Activated gamma-delta T cell (primary cell): ENCODE data around the gene SOCS2.

Source experiments
- DNase-seq: peaks from one replicate; lab custom pipeline; 2025; lab: John Stamatoyannopoulos, UW

The SOCS2 gene

DNA sequence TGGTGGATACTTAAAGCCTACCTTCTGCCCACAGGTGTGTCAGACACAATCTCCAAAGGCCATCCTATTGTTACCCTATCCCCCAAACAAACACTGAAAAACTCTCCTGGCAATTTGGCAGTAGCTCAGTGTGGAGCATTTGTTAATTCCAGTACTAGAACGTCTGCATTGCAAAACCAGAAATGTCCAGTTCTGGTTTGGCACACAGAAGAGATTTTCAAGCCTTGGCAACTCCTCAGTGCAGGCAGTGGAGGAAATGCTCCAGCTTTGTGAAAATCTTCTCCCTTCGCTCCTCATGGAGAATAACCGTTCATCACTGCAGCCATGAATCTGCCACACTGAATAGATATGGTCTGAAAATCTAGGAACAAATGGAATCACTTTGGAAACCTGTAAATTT lies 5.3 kb upstream of the SOCS2 start:
- no peak for DNase-seq

DNA sequence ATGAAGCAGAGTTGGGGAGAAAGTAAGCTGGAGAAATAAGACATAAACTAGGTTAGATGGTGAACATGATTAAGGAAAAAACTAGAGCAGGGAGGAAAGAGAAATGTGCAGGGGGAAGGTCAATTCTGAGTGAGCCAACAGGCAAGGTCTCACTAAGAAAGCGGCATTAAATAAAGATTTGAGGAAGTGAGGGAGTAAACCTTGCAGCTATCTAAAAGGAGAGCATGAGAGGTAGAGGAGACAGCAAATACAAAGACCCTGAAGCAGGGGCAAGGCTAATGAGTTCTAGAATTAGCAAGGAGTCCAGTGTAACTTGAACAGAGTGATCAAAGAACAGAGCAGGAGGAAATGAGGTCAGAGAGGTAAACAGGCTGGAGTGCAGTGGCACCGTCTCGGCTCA lies 4.4 kb upstream of the SOCS2 start:
- no peak for DNase-seq

DNA sequence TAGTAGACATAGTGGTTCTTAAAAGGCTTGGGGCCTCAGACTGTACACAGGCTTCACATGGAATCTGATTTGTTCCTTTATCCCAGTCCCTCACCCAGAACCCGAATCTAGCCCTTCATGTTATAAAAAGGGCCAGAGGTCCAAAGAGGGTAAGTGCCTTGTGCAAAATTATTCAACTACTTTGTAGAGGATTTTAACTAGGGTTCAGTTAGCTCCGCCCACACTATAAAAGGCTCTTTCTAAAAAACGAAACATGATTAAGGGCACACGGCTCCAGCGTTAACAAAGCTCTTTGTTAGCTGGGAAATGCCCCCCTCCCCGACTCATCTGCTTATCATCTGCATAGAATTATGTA lies 3.2 kb upstream of the SOCS2 start:
- DNase-seq = no peak

DNA sequence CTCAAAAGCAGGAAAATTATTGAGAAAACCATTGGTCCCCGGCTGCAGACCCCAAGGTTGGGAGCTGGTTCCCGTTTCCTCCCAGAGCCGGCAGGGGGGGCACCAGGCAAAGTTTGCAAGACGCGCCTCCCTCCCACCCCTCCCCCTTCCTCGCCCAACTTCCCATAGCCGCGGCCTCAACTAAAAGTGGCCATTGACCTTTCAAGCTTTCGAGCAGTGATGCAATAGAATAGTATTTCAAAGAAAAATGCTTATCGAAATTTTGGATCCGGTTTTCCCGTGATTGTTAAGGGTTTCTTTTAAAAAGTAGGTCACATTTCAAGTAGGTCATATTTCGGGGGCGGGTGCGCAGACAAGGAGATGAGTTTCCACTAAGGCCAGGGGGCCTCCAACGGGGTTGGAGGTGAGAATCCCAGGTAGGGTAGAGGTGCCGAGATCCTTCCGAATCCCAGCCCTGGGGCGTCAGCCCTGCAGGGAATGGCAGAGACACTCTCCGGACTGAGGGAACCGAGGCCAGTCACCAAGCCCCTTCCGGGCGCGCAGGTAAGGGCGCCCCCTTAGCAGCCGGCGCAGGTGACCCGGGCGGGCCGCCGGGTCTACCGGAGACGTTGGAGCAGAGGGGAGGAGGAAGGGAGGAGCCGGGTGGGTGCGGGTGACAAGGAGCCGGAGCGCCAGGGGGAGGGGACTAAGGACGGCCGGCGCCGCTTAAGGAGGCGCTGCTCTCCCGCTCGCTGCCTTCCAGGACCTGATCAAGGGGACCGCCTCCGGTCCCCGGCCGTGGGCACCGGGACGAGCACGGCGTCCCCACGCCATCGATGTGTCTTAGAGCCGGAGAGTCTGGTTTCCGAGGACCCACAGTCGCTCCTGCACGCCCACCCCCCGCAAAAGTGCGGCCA lies 2.6 kb upstream of the SOCS2 start:
- DNase-seq = peak; percentile 33

DNA sequence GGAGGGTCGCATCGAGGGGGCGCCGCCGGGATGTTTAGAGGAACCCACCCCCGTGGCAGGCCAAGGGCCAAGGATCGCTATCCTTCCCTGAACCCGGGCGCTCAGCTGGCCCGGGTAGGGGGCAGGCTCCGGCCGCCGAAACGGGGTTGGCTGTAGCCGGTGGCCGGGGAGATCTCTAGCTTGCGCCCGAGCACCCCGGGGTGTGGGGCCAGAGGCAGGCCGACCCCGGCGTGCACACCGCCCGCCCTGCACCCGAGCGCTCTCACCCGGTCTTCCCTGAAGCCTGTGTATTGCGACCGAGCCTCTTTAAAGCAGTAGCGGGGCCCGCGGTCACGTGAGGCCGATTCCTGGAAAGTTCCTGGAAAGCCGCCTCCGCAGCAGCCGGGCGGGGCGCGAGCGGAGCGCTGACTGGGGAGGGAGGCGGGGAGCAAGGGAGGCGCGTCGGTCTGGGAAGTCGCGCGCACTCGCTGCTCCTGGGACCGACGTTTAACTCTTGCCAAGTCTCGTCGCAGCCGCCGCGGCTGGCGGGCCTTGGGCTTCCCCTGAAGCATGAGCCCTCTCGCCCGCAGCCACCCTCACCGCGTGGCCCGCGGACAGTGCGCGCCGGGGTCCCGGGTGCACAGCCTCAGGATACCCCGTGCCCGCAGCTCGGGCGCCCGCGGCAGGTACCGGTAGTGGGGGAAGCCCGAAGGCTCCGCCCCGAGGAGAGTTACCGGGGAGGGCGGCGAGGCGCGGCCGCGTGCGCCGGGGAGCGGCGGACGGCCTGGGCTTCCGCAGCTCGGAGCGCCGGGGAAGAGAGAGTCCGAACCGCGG lies 1.7 kb upstream of the SOCS2 start:
- DNase-seq = peak; percentile 72

DNA sequence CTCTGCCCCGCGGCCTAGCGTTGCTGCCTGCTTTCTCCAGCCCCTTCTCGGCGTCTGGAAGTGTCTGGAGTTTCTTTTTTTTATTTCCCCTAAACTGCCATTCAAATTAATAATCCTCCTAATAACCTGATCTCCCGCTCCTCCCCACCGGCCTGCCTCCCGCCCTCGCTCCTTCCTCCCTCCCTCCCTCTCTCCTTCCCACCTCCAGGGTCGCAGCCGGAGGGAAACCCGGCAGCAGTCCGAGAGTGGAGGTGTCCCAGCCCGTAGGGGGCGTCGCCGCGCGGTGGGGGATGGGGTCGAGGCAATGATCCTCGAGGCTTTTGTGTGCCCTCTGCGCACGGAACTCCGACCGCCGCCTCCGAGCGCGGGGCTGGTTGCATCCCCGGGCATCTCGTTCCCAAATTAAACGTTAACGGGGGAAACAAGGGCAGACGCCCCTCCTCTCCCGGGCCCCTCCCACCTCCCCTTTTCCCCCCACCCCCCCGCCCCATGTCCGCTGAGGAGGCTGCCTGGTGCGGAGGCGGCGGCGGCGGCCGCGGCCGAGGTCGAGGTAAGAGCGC lies 1.0 kb upstream of the SOCS2 start:
- peak; percentile 36 for DNase-seq

DNA sequence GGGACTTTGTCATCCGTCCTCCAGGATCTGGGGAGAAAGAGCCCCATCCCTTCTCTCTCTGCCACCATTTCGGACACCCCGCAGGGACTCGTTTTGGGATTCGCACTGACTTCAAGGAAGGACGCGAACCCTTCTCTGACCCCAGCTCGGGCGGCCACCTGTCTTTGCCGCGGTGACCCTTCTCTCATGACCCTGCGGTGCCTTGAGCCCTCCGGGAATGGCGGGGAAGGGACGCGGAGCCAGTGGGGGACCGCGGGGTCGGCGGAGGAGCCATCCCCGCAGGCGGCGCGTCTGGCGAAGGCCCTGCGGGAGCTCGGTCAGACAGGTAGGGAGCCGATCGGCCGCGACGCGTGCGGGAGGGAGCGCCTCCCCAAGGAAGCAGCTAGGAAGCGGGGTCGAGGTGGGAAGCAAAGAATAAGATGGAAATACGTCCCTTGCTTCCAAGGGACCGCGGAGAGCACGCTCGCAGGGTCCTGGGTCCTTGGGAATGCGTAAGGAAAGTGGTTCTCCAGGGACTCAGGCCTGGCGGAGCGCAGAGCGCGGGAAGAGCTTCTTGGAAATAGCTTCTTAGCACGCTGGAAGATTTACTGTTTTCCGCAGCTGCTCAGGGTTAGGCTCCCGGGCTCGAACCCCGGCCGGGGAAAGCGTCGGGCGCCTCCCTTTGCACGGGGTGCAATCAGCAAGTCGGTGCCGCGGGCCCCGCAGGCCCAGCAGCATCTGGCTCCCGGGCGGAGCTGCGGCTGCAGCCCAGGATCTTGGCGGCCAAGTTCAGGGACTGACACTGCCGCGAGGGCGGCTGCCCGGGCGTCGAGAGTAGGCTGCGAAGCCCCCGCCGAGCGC lies 457 bp downstream of the SOCS2 start:
- DNase-seq = no peak

DNA sequence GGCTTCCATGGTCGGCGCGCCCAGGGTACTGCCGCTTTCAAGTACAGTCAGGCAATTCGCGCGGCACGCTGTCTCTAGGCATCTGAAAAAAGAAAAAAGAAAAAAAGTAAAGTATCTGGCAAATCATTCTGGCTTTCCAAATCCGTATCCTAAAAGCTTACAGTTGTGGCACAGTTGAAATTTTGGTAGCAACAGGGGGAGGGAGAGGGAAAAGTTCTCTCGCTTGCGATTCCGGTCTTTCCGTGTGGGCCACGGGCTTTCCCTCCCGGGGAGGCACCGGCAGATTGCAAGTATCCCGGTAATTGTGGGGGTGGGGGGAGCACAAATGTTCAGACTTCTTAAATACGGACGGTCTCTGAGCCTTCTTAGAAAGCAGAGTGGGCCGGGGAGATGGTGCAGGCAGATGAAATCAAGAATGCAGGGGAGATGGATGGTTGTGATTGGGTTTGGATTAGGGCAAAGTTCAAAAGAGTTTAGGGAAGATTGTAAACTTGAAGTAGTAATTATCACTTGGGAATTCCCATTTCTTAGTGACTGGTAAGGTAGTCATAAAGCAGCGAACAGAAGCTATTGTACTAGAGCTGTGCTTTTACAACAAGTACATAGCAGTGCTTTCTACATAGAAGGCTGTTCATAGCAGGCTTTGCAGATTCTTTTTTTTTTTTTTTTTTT lies 1.2 kb downstream of the SOCS2 start:
- no peak for DNase-seq

DNA sequence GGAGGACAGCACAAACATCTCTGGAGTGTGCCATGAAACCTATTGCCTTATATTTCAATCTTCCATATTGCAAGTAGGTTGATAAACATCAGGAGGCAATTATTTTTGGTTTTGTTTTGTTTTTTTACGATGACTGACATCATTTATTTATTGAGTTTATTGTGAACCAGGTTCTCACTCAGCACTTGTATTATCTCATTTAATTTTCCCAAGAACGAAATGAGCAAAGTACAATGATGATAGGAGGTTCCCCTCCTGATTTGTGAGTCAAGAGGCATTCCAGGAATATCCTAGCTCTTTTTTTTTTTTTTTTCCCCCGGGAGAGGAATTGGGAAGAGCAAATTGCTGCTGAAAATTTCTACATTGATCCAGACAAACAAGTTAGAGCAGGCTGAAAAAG lies 4.7 kb downstream of the SOCS2 start:
- DNase-seq = no peak

DNA sequence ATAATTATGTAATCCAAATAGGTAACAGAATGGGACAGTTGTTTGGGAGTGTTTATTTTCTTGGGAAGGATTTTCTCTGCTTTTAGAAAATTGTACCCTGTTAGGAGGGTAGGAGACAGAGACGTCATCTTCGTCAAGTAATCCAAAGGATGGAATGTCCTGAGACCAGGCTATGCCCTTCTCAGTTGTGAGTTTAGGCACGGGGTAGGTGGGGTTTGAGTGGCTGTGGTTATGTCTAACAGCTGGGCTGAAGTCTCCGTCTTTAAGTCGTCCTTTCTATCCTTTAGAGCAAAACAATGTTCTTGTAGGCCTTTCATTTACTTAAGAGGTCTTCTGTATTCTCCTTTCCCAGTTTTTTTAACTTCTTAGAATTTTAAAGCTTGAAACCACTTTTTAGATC lies 5.7 kb downstream of the SOCS2 start:
- no peak for DNase-seq

DNA sequence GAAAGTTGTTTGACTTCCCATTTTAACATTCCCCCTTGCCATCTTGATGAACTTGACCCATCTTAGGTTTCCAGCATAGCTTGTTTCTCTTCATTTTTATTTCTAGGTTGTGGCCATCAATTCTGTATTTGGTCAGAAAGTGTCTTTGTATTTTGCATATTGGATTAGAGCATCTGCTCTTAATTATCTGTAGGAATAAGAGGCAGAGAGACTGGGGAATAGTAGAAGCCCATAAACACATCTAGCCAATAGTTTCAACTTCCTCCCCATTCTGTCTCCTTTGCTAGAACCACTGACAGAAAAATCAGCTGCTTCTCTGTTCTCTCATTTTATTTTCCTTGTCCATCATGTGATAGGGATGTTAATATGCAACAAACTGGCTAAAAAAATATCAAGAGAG lies 8.2 kb downstream of the SOCS2 start:
- no peak for DNase-seq

DNA sequence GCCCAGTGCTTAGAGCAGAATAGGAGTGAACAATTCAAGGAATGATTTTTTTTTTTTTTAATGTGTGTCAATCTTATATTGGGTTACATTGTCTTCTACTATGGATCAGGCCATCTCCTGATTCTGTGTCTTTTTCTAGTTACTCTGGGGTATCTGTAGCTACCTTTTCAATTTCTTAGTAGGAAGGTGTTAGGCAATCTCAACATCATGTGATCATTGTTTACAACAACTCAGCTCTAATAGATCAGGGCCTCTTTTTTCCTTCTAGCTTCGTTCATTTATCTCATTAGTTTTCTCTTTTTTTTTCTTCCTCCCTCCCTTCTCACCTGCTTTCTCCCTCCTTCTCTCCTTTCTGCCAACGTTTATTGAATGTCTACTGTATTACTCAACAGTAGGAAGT lies 8.9 kb downstream of the SOCS2 start:
- DNase-seq = no peak

DNA sequence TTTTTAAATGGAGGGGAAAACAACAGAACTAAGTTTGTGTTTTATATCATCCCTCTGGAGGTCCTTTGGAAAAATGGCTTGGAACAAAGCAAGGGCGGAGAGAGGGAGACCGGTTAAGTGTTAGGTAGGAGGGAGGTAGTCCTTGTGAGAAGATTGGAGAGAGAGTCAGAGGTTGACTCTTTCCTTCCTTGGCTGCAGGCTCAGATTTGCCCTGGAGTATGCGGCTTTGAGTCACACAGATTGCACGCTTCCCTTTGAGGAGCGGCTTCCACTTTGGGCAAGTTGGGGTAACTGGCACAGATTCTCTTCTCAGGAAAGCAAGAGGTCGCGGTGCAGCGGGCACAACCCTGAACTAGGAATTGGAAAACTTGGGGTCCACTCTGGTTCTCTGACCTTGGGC lies 9.9 kb downstream of the SOCS2 start:
- DNase-seq = no peak

DNA sequence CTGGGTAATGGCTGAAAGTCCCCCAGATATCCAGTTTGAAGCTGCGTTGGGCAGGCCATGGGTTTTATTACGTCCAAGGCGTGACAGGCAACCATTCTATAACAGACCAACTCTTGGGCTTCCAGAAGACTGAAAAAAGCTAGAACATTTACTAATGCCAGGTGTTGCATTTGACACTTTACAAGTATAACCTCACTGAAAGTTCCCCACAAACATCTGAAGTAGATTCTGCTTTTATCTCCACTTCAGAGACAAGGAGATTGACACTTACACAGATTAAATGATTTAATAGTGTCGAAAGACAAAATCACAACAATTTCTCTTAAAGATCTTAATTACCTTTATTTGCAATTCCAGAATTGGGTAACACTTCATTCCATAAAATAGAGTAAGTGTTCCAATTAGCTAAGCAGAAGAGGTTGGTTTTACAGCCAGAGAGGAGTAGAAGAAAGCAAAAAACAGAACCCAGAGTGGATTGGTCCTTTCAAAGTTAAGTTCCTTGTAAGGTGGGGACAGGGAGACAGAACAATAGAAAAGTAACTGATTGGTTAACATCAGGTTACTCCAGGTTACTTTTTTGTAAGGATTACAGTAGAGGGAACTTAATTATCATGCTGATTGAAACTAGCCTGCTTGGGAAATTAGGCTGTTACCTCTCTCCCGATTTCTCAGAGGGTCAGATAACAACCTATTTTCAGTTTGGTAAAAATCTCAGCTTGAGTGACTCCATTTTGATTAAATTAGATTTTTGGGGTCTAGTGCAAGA lies 11.3 kb downstream of the SOCS2 start:
- no peak for DNase-seq

DNA sequence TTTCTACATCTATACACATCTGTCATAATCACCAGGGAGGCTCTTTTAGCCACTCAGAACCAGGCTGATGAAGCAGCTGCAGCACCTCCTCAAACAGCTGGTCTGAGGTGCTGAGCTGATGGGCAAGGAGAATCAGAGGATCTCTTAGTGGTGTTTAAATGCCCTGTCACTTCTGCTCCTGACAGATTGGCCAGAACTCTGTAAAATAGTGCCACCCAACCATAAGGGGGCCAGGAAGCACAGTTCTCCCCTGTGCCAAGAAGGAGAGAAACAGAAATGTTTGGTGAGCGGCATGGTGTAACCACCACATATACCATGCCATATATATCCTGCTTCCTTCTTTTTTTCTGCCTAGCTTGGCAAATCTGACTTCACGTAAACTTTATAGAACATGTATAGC lies 12.8 kb downstream of the SOCS2 start:
- no peak for DNase-seq

DNA sequence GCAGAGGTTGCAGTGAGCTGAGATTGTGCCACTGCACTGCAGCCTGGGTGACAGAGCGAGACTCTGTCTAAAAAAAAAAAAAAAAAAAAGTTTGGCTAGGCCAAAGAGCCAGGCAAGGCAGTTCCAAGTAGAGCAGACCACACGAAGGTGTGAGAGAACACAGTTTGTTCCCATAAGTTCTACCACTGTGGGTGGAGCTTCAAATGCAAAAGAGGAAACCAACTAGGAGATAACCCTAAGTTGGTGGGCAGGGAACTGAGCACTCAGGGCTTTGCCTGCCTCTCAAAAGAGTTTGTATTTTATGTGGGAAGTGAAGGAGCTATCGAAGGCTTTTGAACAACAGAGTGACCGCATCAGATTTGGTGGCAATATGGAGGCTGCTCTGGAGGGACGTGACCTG lies 15.1 kb downstream of the SOCS2 start:
- no peak for DNase-seq

DNA sequence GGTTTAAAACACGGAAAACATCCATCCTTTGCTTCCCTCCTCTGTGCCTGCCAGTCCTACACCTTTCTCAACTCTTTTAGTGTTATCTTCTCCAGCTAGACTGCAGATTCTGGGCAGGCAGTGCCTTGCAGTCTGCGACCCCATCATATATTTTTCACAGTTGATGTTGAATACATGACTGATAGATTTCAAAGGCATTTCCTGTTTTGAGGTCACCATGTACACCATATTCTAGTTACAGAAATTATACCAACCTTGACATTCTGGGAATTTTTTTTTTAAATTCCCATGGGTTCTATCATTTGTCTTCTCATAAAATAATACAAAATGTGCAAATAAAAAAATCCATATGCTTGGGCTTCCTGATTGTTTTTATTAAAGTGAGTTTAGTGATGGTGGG lies 16.6 kb downstream of the SOCS2 start:
- DNase-seq = no peak

DNA sequence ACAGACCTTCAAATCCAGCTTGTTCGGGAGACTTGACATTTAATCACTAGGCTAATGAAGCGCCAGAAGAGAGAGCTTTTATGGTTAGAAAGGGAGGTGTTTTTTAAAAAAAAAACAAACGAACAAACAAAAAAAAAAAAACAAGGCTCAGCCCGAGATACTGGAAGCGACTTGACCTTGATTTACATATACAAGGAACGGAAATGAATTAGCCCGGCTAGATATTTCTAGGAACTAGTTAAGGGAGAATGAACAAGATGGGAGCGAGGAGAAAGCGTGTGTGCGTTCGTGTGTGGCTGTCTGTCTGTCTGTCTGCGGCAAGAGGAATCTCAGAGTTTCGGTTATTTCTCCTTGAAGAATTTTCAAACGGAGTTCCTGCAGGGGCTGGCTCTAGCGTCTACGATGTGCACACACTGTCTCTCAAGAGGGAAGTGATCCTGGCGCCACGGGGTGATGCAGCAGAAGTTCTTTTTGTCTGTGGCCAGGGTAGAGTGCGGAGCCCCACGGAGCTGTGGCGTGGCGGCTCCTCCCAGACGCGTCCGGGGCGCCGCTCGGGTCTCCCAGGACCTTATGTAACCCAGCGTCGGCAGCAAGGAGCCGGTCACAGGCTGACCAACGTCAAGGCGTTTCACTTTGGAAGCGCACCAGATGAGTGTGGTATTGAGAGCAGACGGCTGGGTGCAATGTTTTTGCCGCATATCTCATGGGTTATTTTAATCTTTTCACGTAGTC lies 18.8 kb downstream of the SOCS2 start:
- no peak for DNase-seq

DNA sequence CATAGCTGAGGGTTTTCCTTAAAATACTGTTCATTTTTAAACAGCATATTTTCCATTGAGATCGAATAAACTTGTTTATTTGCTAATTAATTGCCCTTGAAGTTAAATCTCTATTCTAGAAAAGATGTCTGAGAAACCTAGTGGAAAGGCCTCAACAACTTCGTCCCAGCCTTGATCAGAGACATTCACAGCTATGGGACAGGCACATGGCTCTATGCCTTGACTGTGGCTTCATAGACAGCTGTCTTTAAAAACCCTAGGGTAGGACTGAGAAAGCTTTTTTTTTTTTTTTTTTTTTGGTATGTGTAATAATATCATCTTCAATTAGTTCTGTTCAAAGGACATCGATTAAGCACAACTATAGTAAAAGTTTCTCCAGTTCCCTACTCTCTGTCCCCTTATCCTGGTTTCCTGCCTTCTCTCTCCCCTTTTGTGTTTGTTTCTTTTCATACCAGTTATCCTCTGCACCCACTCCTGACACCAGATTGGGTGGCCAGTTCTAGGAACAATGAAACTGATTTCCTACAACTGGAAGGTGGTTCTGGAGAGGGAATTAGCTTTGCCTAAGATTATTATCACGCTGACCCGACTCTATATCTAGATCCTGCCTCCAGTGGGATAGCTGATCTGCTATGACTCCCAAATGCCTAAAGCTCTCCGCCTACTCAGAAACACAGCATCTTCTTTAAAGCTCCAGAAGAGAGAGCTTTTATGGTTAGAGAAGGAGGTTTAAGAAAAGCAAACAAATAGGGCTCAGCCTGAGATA lies 20.3 kb downstream of the SOCS2 start:
- no peak for DNase-seq
